Measurements from ENCODE around the gene HOXA9.

The HOXA9 gene

GRCh38 chr7:27175626-27176523, 10.5 kb upstream of the HOXA9 start:
- DNase-seq = no peak

GRCh38 chr7:27174874-27175625, 9.7 kb upstream of the HOXA9 start:
- no peak for DNase-seq

DNA sequence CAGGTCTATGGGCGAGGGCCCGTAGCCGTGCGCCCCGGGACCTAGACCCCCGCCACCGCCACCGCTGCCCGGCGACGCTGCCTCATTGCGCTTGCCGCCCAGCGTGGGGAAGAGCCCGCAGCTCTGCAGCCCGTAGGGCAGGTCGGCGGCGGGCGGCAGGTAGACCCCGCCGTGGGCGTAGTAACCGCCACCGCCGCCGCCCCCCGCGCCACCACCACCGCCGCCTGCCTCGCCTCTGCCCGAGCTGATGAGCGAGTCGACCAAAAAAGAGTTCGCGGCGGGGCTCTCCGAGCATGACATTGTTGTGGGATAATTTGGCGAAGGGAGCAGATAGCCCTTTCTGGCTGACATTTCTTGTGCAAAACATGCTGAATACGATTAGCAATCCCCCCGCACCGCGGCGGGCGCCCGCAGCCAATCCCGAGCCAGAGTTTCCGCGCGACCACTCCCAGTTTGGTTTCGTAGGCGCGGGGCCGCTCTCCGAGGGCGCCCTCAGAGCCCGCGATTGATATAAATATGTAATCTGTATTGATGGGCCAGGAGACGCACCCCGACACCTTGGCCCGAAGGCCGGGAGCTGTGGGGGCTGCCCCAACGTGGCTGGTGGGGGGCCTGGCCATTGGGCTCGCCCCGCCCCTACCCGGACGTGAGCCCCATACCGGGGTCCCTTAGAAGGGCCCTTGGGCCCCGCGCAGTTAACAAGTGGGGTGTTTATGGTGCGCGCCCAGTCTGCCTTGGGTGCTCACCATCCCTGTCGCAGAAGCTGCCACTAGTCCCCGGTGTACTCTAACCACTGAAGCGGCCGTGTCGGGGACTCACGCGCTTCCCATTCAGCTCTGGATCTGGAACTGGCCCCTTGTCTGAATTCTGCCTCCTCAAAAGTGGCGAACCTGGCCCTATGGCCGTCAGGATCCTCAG, 8.9 kb upstream of the HOXA9 start, which contains the start of gene HOXA10:
HOXA10 (minus strand) TSS at position 365 of the 918 bp plus-strand sequence; CDS start at position 351, 14 bp downstream.
- no peak for DNase-seq

- DNase-seq = peak; percentile 35
Observed at GRCh38 chr7:27173511-27173955, 8.2 kb upstream of the HOXA9 start.

GRCh38 chr7:27172823-27173510, 7.6 kb upstream of the HOXA9 start:
- DNase-seq = no peak

GRCh38 chr7:27172315-27172774, 7.0 kb upstream of the HOXA9 start:
- no peak for DNase-seq

DNA sequence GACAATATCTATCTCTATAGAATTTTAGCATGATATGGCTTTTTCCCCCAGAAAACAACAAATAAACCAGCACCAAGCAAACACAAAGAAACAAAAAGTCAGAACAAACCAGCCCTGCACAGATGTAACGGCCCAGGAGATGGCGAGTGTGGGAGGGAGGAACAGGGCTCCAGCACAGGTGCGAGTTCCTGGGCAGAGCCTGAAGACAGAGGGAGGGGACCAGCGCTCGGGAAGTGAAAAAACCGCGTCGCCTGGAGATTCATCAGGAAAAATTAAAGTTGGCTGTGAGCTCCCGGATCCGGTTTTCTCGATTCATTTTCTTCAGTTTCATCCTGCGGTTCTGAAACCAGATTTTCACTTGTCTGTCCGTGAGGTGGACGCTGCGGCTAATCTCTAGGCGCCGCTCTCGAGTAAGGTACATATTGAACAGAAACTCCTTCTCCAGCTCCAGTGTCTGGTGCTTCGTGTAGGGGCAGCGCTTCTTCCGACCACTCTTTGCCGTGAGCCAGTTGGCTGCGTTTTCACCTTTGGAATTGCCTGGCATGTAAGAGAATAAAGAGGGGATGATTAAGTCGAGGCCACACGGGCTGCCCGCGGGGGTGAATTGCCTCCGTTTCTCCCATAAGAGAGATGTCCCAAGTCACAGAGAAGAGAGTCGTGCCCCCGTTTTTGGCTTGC, 6.4 kb upstream of the HOXA9 start:
- DNase-seq = no peak

- DNase-seq = no peak
Observed at GRCh38 chr7:27171325-27171636, 5.9 kb upstream of the HOXA9 start.

GRCh38 chr7:27170426-27171324, 5.3 kb upstream of the HOXA9 start:
- no peak for DNase-seq

- no peak for DNase-seq
Observed at GRCh38 chr7:27169658-27170425, 4.5 kb upstream of the HOXA9 start.

DNA sequence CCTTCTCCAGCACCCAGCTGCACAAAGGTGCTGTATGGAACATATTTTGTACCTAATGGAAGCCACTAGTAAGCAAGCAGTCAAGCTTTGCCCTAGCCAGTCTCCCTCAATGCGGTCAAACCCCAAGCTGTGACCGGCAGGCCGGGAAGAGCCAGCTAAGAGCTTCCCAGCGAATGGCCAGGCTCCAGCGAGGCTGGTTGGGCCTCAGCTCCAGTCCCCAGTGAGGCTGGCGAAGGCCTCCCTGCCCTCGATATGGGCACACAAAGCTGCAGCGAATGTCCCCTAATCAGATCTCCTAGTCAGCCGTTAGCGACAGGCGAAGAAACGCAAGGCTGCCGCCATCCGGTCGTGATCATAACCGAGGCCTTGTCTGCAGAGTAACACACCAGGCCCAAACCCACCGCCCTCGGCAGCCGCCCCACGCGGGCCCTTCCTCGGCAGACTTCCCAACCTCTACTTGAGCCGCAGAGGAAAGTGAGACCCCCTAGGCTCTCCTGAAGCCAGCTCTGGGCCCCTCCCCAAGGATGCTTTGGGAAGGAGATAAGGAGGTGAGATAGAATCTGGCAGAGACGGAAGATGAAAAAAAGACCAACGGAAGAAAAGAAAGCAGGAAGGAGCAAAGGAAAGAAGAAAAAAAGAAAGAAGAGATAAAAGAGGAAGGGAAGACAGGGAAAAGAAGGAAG, 3.1 kb upstream of the HOXA9 start:
- no peak for DNase-seq

DNA sequence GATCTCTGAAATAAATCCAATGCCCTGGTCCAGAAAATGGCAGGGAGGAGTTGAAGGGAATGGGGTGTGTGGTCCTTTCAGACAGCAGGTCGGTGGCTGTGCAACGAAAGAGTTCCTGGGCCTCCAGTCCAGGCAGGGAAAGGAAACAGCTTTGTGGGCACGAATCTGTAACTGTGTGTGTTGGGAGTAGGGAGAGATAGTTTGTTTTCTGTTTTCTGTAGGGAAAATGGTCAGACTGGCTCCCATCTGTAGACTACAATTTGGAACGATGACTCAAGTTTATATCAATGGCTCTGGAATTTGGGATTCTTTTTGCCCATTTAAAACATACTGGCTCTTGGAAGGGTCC, 2.6 kb upstream of the HOXA9 start:
- no peak for DNase-seq

GRCh38 chr7:27166531-27167505, 1.5 kb upstream of the HOXA9 start:
- DNase-seq = no peak

GRCh38 chr7:27165996-27166530, 726 bp upstream of the HOXA9 start:
- DNase-seq = no peak

DNA sequence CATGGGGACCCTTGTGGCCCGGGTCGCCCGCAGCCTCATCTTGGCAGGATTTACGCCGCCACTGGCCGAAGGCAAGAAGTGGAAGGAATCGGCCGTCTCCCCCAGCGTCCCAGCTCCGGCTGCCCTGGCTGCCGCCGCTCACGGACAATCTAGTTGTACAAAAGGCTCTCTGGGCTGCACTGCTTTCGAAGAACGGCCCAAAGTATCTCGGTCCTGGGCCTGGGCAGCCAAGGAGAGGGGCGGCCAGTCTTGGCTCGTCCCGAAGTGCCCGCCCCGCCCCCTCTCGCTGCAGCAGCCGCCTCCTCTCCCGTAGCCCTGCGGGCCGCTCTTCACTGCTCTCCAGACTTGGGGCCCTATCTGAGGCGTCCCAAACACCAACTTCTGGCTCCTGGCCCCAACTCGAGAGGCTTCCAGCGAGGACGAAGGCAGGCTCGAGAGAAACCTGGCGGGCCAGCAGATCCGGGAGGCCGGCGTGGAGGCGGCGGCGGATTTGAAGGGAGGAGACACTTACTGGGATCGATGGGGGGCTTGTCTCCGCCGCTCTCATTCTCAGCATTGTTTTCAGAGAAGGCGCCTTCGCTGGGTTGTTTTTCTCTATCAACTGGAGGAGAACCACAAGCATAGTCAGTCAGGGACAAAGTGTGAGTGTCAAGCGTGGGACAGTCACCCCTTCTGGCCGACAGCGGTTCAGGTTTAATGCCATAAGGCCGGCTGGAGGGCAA, 809 bp downstream of the HOXA9 start:
- no peak for DNase-seq

DNA sequence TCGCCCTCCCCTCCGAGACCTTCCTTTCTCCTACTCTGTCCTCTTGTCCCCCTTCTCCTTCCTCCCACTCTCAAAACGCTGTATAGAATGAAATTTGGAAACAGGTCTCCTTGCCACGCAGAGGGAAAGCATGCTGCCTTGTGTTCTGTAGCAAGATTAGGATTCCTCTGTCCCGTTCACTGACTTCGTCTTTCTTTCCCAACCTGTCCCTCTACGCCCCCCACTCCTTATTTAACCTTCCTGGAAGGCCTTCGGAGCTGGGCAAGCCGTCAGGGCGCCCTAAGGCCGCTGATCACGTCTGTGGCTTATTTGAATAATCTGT, 1.3 kb downstream of the HOXA9 start:
- DNase-seq = no peak

Data from CD4-positive, alpha-beta T cell treated with Interleukin-10 for 1 hour (primary cell).